ENCODE measurements around the gene ARAP1. TPM values are rescaled to one million over a fixed set of nuclear protein-coding genes. Genes with fewer than 3 reads are reported as not detected.

The ARAP1 gene
- total RNA-seq, 1 experiment from 2014 or later = 59.2 TPM

DNA sequence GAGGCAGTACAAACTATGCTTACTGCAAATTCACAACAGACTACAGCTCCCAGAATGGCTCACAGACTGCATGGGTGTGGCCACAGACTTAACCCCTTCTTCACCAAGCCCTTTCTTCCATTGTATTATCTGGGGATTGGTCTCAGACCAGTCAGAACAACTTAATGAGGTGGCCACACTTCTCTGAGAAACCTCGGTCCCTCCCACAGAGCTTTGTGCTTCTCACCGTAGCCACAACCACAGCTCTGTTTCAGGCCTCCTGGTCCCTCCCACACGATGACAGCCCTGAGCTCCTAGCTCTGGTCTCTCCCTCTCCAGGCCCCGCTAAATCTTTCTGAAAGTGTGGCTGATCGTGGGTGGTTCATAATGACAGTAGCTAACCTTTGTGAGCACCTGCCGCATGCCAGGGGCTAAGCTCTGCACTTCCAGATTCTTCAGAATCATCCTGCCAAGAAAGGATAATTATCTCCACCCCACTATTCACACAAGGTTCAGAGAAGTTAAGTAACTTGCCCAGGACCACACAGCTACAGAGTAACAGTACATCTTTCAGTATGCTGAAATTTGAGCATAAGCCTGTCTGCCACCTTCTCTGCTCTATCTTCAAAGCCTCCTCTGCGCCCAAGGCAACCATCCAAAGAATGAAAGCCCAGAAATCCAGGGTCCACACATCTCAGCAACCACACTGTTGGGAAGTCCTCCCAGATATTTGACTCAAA lies 83.4 kb downstream of the ARAP1 start:
- in situ Hi-C loops (cut with HindIII; ENCODE audit: low pct_unique_long_range_greater_than_20kb, low sequenced_read_pairs) = no loop called here

DNA sequence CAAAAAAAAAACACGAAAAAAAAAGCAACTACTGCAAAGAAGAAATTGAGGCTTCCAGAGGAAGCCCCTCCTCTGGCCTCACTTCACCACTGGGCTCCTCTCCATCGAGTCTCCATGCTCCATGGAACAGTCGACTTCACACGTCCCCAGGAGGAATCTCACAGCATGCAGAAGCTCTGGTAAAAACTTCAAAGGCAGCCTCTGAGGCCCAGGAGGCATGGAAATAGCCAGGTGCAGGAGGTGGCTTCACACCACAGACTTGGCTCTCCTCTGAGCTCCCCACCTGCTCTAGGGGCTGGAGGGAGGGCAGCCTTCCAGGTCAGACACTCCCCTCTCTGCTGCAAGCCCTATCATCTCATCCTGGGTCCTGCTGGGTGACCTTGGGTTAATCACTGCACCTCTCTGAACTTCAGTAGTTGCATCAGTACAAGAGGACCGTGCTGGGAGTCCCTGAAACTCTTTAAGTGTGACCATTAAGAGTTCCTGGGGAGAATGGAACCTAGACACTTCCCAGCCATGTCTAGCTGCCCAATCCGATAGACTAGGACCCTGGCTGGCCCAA lies 86.2 kb downstream of the ARAP1 start:
- in situ Hi-C loops (cut with HindIII; ENCODE audit: low pct_unique_long_range_greater_than_20kb, low sequenced_read_pairs) = no loop called here
- no peak for DNase-seq (ENCODE audit: low read depth, low spot score)

More for the DNA sequence above, 83.4 kb downstream of the ARAP1 start:
- no peak for DNase-seq (ENCODE audit: low read depth, low spot score)

GRCh38 chr11:72662036-72662435 lies 90.2 kb downstream of the ARAP1 start:
- no peak for DNase-seq (ENCODE audit: low read depth, low spot score)
- in situ Hi-C loops (cut with HindIII; ENCODE audit: low pct_unique_long_range_greater_than_20kb, low sequenced_read_pairs) = no loop called here

GRCh38 chr11:72661486-72661885 lies 90.7 kb downstream of the ARAP1 start:
- in situ Hi-C loops (cut with HindIII; ENCODE audit: low pct_unique_long_range_greater_than_20kb, low sequenced_read_pairs) = no loop called here
- no peak for DNase-seq (ENCODE audit: low read depth, low spot score)

DNA sequence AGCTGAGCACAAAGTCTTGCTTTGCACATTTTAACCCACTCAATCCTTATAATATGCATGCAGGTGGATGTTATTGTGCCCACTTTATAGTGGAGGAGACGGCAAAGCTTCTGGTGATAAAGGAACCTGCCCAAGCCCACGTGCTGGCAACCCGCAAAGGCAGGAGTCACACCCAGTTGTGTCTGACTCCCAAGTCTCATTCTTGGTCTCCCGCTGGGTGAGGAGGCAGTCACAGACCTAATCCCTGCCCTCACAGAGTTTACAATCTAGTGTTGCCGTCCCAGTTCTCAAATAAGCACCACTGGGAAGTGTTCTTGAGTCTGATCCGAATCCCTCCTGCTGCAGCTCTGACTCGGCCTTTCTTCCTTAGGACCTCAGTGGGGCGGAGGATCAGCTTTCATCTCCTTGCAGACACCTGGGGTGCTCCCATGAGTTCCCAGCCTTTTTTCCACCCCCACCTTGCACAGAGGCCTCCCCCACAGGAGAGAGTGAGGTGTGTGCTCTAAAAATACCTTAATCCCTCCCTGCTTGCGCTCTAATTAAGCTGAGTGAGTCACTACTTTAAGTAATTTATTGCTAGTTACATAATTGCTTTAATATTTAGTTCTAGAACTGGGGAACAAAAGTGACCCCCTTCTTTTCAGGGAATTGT lies 93.1 kb downstream of the ARAP1 start:
- in situ Hi-C loops (cut with HindIII; ENCODE audit: low pct_unique_long_range_greater_than_20kb, low sequenced_read_pairs) = loop anchor here (10.0 kb wide), 1 partner anchor 214 kb away; no protein-coding TSS in a partner anchor
- no peak for DNase-seq (ENCODE audit: low read depth, low spot score)

DNA sequence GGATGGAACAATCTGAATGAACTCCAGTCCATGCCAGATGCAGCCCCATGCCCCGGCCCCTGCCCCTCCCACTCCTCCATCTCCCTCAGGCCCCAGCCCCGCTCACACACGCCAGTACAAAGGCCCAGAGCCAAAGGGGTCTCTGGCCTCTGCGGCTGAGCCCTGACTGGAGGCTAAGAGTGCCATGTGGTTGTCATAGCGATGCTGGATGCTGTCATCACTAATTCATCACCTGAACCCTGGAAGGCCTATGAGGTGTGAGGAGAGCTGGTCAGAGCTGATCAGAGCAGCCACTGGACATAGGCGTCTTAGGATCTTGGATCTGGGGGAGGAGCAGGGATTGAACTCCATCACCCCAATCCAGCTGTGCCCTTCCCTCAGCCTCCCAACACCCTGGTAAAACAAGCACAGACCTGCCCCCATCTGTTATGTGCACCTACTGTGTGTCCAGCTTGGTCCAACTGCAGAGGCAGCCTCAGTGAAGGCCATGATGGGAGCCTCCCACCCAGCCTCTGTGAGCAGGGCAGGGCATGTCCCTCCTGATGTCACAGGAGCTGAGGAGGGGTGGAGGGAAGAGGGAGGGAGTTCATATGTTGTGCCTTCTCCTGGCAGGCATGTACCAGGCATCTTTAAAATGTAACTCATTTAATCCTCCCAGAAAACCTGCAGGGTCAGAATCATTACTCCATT lies 94.7 kb downstream of the ARAP1 start:
- DNase-seq (ENCODE audit: low read depth, low spot score) = no peak
- in situ Hi-C loops (cut with HindIII; ENCODE audit: low pct_unique_long_range_greater_than_20kb, low sequenced_read_pairs) = loop anchor here (10.0 kb wide), 1 partner anchor 213 kb away; no protein-coding TSS in a partner anchor

GRCh38 chr11:72655896-72656464 lies 96.2 kb downstream of the ARAP1 start:
- DNase-seq (ENCODE audit: low read depth, low spot score) = no peak
- in situ Hi-C loops (cut with HindIII; ENCODE audit: low pct_unique_long_range_greater_than_20kb, low sequenced_read_pairs) = loop anchor here (10.0 kb wide), 1 partner anchor 211 kb away; no protein-coding TSS in a partner anchor

GRCh38 chr11:72655014-72655413 lies 97.2 kb downstream of the ARAP1 start:
- DNase-seq (ENCODE audit: low read depth, low spot score) = no peak
- in situ Hi-C loops (cut with HindIII; ENCODE audit: low pct_unique_long_range_greater_than_20kb, low sequenced_read_pairs) = loop anchor here (10.0 kb wide), 1 partner anchor 210 kb away; no protein-coding TSS in a partner anchor

DNA sequence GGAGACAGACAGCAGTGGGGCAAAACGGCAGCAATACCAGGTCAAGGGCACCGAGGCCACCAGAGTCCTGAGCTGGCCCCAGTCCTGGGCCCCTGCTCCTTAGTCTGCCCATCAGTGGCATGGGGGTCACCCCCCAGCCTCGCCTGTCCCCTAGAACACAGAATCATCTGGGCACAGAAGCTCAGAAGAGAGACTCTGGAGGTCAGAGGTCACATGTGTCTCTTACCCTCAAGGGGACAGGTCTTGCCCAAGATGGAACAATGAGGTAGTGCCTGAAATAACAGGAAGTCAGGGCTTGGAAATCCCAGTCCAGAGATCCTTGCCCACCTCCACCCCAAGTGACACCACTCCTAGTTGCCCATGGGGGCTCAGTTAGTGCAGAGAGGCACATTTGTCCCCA lies 98.6 kb downstream of the ARAP1 start:
- no peak for DNase-seq (ENCODE audit: low read depth, low spot score)
- in situ Hi-C loops (cut with HindIII; ENCODE audit: low pct_unique_long_range_greater_than_20kb, low sequenced_read_pairs) = loop anchor here (10.0 kb wide), 1 partner anchor 209 kb away; no protein-coding TSS in a partner anchor

GRCh38 chr11:72652873-72653630 lies 99.2 kb downstream of the ARAP1 start:
- no peak for DNase-seq (ENCODE audit: low read depth, low spot score)
- in situ Hi-C loops (cut with HindIII; ENCODE audit: low pct_unique_long_range_greater_than_20kb, low sequenced_read_pairs) = loop anchor here (10.0 kb wide), 1 partner anchor 208 kb away; no protein-coding TSS in a partner anchor

DNA sequence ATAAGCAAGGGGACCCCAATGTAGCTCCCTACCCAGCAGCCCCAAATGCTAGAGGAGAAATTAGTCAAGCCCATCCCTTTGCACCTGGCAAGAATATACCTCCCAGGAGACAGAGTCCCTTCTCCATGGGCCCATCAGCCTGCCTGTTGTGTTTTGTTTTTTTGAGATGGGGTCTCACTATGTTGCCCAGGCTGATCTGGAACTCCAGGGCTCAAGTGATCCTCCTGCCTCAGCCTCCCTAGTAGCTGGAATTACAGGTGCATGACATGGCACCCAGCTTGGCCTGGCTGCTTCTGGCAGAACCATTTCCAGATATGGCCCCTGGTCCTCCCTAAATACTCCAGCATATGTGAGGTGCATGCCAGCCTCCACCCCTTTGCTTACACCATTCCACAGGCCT lies 100.1 kb downstream of the ARAP1 start:
- in situ Hi-C loops (cut with HindIII; ENCODE audit: low pct_unique_long_range_greater_than_20kb, low sequenced_read_pairs) = loop anchor here (10.0 kb wide), 1 partner anchor 207 kb away; no protein-coding TSS in a partner anchor
- no peak for DNase-seq (ENCODE audit: low read depth, low spot score)

DNA sequence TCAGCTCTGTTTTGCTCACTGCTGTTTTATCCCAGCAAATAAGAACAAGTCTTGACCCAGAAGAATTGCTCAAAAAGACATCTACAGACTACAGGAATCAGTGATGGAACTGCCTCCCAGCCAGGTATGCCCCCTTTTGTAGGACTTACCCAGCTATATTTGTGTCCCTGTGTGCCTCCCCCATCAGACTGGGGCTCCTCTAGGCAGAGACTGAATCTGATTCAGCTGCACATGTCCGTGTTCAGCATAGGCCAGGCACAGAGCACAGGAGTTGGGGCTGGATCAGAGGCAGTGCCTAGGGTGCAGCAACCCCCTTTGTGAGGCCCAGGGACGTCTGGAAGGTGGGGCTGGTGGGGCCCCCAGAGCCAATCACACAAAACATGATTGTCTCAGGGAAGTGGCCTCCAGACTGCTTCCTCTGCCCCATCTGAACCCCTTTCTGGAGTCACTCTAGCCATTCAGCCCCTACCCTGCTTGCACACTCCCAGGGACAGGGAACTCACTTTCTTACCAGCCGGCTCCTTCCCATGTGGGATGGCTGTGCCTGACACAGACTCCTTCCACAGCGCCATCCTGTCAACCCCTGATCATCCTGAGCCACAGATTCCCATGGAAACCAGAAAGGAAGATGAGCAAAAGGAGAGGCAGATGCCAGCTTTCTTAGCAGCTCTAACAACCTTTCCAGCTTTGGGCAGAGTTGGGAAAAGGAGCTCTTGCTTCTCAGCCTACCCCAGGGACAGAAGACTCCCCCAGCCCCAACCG lies 102.8 kb downstream of the ARAP1 start:
- DNase-seq (ENCODE audit: low read depth, low spot score) = no peak
- in situ Hi-C loops (cut with HindIII; ENCODE audit: low pct_unique_long_range_greater_than_20kb, low sequenced_read_pairs) = no loop called here

DNA sequence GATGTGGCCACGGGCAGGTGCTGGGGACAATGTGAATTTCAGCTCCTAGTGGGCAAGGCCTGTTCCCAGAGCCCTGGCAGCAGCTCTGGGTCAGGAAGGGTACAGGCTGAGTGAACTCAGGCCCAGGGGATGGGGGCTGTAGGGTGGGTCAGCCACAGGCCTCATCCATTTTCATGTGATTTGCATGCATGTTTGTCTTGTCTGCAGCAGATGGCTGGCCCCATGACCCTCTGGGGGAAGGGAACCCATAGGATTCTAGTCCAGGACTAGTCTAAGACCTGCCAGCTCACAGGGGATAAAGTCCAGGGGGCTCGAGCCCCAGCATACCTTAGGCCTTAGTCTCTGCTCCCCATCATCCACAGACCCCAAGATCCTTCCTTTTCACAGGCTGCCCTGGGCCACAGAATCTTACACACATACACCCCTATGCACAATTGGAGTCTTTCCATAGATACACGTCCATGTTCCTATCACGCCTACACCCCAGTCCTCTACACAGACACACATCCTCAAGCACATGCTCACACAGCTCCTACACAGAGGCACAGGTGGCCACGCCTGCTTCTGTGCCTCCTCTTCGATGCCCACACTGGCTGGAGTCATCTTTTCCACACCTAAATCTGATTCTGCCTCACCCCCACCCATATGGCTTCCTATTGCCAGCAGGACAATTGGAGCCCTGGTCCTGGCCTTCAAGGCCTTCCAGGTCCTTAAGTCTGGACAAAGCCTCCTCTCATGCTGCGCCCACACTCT lies 103.6 kb downstream of the ARAP1 start:
- no peak for DNase-seq (ENCODE audit: low read depth, low spot score)
- in situ Hi-C loops (cut with HindIII; ENCODE audit: low pct_unique_long_range_greater_than_20kb, low sequenced_read_pairs) = no loop called here

- no peak for DNase-seq (ENCODE audit: low read depth, low spot score)
- in situ Hi-C loops (cut with HindIII; ENCODE audit: low pct_unique_long_range_greater_than_20kb, low sequenced_read_pairs) = no loop called here
Observed at GRCh38 chr11:72647882-72648281, 104.3 kb downstream of the ARAP1 start.

- in situ Hi-C loops (cut with HindIII; ENCODE audit: low pct_unique_long_range_greater_than_20kb, low sequenced_read_pairs) = no loop called here
Observed at GRCh38 chr11:72646472-72646871, 105.7 kb downstream of the ARAP1 start.

DNA sequence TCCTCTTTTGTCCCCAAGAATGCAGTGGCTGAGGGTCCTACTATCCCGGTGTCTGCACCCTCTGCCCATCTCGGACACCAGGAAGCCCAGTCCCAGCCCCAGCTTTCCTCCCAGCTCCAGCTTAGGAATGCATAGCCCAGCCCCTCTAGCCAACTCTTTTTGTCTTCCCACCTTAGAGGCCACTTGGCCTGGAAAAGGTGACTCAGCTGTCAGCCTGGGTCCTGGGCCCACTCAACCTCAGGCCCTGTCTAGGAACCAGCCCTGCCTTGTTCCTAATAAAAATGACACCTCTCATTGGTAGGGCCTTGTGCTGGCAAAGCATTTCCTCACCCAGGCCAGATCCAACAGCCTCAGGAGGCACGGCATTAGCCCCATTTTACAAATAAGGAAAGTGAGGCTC lies 106.2 kb downstream of the ARAP1 start:
- in situ Hi-C loops (cut with HindIII; ENCODE audit: low pct_unique_long_range_greater_than_20kb, low sequenced_read_pairs) = no loop called here
- no peak for DNase-seq (ENCODE audit: low read depth, low spot score)

More at GRCh38 chr11:72646472-72646871, 105.7 kb downstream of the ARAP1 start:
- no peak for DNase-seq (ENCODE audit: low read depth, low spot score)

Data from SK-MEL-5 (cell line).